Adrenal gland (tissue), 12 donors: ENCODE data around the gene DCDC2C. TPM values are rescaled to one million over a fixed set of nuclear protein-coding genes. Genes with fewer than 3 reads are reported as not detected.

Source experiments
- DNase-seq, 7 donors: peaks; one replicate each; pipeline ENCODE4 v3.0.0-alpha.2; 2019 to 2020
- H3K27ac ChIP-seq, 5 donors: fragments of 200-600 bp; sonication (generic) in 4 of 5; 1 replicate in 3 of 5; 2 replicates in 2 of 5; pipeline versions ENCODE4 v1.5.1 to v1.8.0; 2016 to 2020; ENCODE audit warnings: mild to moderate bottlenecking in 1 of 5
- H3K27me3 ChIP-seq: fragments of 200-600 bp; 2 replicates; pipeline ENCODE4 v1.8.0; 2021
- H3K36me3 ChIP-seq, 2 donors: fragments of 200-600 bp; replicated peaks in 1 of 2; 1 replicate in 1 of 2; 2 replicates in 1 of 2; pipeline versions ENCODE4 v1.5.1 to v1.8.0; 2018 to 2022
- H3K4me1 ChIP-seq, 2 donors: fragments of 200-600 bp; replicated peaks in 1 of 2; 1 replicate in 1 of 2; 2 replicates in 1 of 2; pipeline versions ENCODE4 v1.5.1 to v1.8.0; 2018 to 2021
- H3K4me3 ChIP-seq, 4 donors: fragments of 200-600 bp; sonication (generic) in 3 of 4; one replicate each; pipeline ENCODE4 v1.5.1; 2016 to 2018
- H3K9me3 ChIP-seq, 3 donors: fragments of 200-600 bp; sonication (generic) in 1 of 3; replicated peaks in 1 of 3; 1 replicate in 2 of 3; 2 replicates in 1 of 3; pipeline versions ENCODE4 v1.5.1 to v1.8.0; 2016 to 2021
- POLR2A ChIP-seq, 2 donors: fragments of 450-650 bp; IDR thresholded peaks; one replicate each; pipeline ENCODE4 v1.6.1; 2017; ENCODE audit warnings: antibody characterized with exemption in 2 of 2, mild to moderate bottlenecking in 2 of 2, moderate library complexity in 1 of 2
- WGBS, 4 donors: extraction: QIAGEN DNeasy Blood & Tissue Kit in 2 of 4; methylation state at CpG; one replicate each; pipeline versions ENCODE4 v1.1.5 to v1.1.7; 2013 to 2017; 5-methylcytosine and 5-hydroxymethylcytosine counted together
- intact Hi-C, 2 donors: fragments of 100-400 bp; cut with DNase I; formaldehyde crosslinking; loops; one replicate each; pipeline versions ENCODE4 v1.14.1 to v1.15.0; 2022 to 2023
- polyA plus RNA-seq, 3 donors: library from polyadenylated mRNA; stranded (reverse); fragments of 200-250 nt in 2 of 3; fragments of 350-450 nt in 1 of 3; fragmentation: Illumina TruSeq in 1 of 3; extraction: RNeasy Lipid Tissue Mini Kit (QIAGEN cat#74804) in 1 of 3; gene quantifications; one replicate each; pipeline ENCODE4 v1.2.3, GENCODE V29; 2013 to 2014
- total RNA-seq, 9 donors: library from RNA; depleted of rRNA in 4 of 9; stranded (reverse); fragments of >200 nt in 4 of 9; fragments of 120-200 nt in 1 of 9; fragmentation: NEBNext Ultra II Directional in 1 of 9; extraction: Animal tissue kit (Norgen Biotek cat#: 25700) in 1 of 9; gene quantifications; one replicate each; pipeline versions ENCODE4 v1.1.0 to v1.2.4, GENCODE V29; 2013 to 2023
- TF ChIP-seq, protein P1 (sequence below), 6 experiments: fragments of 450-650 bp in 4 of 6; fragments of 200-600 bp in 2 of 6; sonication (generic) in 1 of 6; IDR thresholded peaks; 1 replicate in 5 of 6; 2 replicates in 1 of 6; pipeline versions ENCODE4 v1.5.1 to v1.8.0; 2016 to 2021; ENCODE audit warnings: antibody characterized with exemption in 6 of 6, mild to moderate bottlenecking in 2 of 6, moderate library complexity in 1 of 6
- donor health status: healthy with polysubstance abuse.
- donor health status: Bipolar disorder and iron deficiency.
- donor health status: DM: yes; HTN: yes; CAD: no.
- donor health status: DM: no; HTN: no; CAD: no.
- donor health status: DM: no; HTN: no; CAD: no.
- donor health status: DM: yes; HTN: yes; CAD: no.

The DCDC2C gene
- total and polyA plus RNA-seq, 12 donors: 0.18 to 2.0 (median 0.39) TPM; not detected in 6

DNA sequence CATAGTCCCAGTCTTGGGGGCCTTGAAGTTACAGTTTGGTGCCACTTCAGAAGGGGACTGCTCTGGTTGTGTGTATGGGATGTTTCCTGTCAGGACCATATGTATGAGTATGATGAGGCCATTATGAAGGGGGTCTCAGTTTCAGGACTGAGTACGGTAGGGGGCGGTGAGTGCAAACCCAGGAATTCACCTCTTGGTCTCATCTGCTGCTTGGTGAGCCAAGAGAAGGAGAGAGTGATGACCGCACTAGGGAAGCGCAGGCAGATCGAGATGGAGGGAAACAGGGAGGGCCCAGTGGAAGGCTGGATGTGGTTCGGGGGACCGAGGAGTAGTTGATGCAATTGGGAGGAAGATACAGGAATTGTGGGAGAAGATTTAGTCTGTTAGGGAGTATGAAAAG, 28.5 kb downstream of the DCDC2C start:
- H3K9me3 ChIP-seq: no peaks in the 10 kb centered on the region
- WGBS, 4 donors: 89 to 95% (median 94%) methylated on average over 7 of the region's 7 CpGs
- TF ChIP-seq, protein P1, sequence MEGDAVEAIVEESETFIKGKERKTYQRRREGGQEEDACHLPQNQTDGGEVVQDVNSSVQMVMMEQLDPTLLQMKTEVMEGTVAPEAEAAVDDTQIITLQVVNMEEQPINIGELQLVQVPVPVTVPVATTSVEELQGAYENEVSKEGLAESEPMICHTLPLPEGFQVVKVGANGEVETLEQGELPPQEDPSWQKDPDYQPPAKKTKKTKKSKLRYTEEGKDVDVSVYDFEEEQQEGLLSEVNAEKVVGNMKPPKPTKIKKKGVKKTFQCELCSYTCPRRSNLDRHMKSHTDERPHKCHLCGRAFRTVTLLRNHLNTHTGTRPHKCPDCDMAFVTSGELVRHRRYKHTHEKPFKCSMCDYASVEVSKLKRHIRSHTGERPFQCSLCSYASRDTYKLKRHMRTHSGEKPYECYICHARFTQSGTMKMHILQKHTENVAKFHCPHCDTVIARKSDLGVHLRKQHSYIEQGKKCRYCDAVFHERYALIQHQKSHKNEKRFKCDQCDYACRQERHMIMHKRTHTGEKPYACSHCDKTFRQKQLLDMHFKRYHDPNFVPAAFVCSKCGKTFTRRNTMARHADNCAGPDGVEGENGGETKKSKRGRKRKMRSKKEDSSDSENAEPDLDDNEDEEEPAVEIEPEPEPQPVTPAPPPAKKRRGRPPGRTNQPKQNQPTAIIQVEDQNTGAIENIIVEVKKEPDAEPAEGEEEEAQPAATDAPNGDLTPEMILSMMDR (IDR thresholded peaks at IDR 0.05): no peak
- TF ChIP-seq POLR2A (IDR thresholded peaks at IDR 0.05): no peak
- H3K27me3 ChIP-seq: no peaks in the 10 kb centered on the region
- H3K27ac ChIP-seq: no peak overlapping the region
- H3K4me1 ChIP-seq: no peaks in the 10 kb centered on the region
- intact Hi-C loops: no loop called here
- no peak for DNase-seq
- no peaks in the 10 kb centered on the region for H3K36me3 ChIP-seq
- H3K4me3 ChIP-seq: no peak overlapping the region

DNA sequence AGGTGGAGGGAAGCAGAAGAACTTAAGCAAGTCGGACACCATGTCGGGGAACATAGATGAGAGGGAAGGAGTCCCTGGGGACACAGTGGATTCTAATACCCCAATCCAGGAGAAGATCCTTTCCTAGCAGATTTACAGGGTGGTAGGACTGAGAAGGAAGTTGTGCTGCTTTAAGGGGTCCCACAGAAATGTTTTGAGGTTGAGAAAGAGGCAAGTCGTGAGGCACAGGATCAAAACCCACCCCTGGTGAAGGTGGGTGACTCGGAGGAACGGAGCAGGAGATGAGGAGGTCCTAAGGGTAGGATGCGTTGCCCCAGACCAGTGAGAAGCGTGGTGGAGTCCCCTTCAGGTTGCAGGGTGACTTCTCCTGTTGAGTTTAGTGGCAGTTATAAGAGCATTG, 32.7 kb downstream of the DCDC2C start:
- WGBS, 4 donors: 83 to 95% (median 91%) methylated on average over 7 of the region's 7 CpGs
- intact Hi-C loops: no loop called here

DNA sequence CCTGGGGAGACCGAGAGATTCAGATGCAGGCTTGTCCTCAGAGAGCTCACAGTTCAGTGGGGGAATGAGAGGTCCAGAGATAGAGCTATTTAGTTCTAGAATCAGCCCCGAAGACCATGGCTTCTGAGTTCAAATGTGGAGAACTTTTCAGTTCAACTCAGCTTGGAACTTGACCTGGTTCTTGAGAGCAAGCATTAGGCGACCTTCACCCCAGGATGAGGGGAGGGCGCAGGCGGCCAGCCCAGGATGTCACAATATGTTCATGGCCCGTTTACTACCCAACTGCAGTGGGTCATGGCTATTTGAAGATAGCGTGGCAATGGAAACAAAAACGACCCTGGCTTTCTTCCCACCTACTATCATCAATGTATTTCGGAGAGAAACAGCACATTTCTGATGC, 33.8 kb downstream of the DCDC2C start:
- DNase-seq: peak in 1 of 7 donors; percentile 36
- no peaks in the 10 kb centered on the region for H3K4me1 ChIP-seq
- TF ChIP-seq POLR2A (IDR thresholded peaks at IDR 0.05): no peak
- TF ChIP-seq, protein P1 (IDR thresholded peaks at IDR 0.05): no peak
- no peaks in the 10 kb centered on the region for H3K27me3 ChIP-seq
- intact Hi-C loops: no loop called here
- H3K4me3 ChIP-seq: no peak overlapping the region
- H3K36me3 ChIP-seq: no peaks in the 10 kb centered on the region
- WGBS, 4 donors: 51 to 57% (median 53%) methylated on average over 8 to 9 of the region's 9 CpGs
- H3K9me3 ChIP-seq: no peaks in the 10 kb centered on the region
- H3K27ac ChIP-seq: no peak overlapping the region

More for the DNA sequence above, 32.7 kb downstream of the DCDC2C start:
- Histone ChIP-seq H3K27me3 (no peaks in the 10 kb centered on the region), H3K4me3 (no peak overlapping the region), H3K9me3 (no peaks in the 10 kb centered on the region), H3K27ac (no peak overlapping the region), H3K4me1 (no peaks in the 10 kb centered on the region), H3K36me3 (no peaks in the 10 kb centered on the region)
- TF ChIP-seq, protein P1 (IDR thresholded peaks at IDR 0.05): no peak
- TF ChIP-seq POLR2A (IDR thresholded peaks at IDR 0.05): no peak
- DNase-seq: no peak

DNA sequence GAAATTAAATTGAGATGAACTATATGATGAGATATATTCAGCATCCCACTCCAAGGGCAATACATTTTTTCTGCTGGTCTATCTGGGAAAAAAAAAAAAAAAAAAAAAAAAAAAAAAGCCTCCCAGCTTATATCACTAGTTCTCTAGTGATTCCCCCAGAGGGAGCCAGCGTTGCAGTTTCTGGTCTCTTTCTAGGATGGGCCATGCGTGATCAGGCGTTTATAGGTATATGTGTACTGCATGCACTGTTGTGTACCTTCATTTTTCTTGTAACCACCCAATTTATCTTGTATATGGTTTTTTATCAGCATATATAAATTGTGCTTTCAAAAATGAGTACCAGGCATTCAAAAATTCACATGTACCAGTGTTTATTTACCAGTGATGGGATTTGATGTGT, 35.1 kb downstream of the DCDC2C start:
- TF ChIP-seq, protein P1 (IDR thresholded peaks at IDR 0.05): peak in 1 of 6 experiments; percentile 15
- no peak for TF ChIP-seq POLR2A (IDR thresholded peaks at IDR 0.05)
- Histone ChIP-seq H3K4me3 (no peak overlapping the region), H3K27ac (no peak overlapping the region), H3K9me3 (no peaks in the 10 kb centered on the region), H3K4me1 (no peaks in the 10 kb centered on the region), H3K36me3 (no peaks in the 10 kb centered on the region), H3K27me3 (no peaks in the 10 kb centered on the region)
- intact Hi-C loops: no loop called here
- WGBS, 4 donors: 39 to 57% (median 51%) methylated on average over 3 of the region's 3 CpGs
- peak in 3 of 7 donors; percentile 25 to 33 (median 28) for DNase-seq
